Measurements from ENCODE around the gene CELF4.

DNA sequence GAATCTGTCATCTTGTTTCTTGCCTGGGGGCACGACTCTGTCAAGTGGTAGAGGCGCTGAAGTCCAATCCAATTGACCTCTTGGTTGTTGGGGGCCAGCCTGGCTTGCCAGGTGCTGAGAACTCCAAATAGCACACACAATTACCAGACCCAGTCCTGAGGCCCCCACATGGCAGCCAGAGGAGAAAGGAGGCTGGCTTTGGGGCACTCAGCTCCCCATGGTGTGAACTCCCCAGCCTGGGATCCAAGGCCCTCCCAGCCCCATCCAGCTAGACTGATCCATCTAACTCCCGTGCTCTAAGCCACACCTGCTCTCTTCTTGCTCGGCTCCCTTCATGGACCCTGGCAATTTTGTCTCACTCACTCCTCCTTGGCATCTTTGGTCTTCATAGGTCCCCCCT, 170.0 kb downstream of the CELF4 start:
- no peak for TF ChIP-seq EZH2phosphoT487 (IDR thresholded peaks at IDR 0.05; ENCODE audit: borderline replicate concordance, low read length)
- no peak for TF ChIP-seq CTCF (conservative IDR thresholded peaks at IDR 0.05; ENCODE audit: low read depth, low read length)
- TF ChIP-seq EZH2 (IDR thresholded peaks at IDR 0.05; ENCODE audit: low read length, unreplicated experiment) = no peak

Measured in PC-3 (cell line).